ENCODE data around the gene HEYL. TPM values are rescaled to one million over a fixed set of nuclear protein-coding genes. Genes with fewer than 3 reads are reported as not detected.

The HEYL gene
- total RNA-seq, 1 donor from 2014 or later: 17.7 TPM

GRCh38 chr1:39632682-39633417 lies 6.6 kb downstream of the HEYL start:
- H3K9me3 ChIP-seq: no peaks in the 10 kb centered on the region
- intact Hi-C loops (cut with DNase I): no loop called here
- DNase-seq: peak; percentile 79

DNA sequence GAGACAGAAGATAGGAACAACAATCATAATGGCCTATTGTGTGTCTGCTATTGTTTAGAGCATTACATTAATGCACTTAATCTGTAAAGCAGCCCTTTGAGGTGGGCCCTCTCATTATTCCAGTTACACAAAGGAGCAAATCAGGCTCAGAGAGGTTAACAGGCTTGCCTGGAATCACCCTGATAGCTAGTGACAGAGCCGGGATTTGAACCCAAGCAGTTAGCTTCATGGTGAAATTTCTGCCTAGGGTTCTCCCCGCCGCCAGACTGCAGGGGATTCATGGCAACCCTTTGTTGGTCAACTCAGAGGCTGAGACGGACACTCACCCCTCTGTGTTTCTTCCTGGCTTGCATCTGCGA lies 7.1 kb downstream of the HEYL start:
- no peaks in the 10 kb centered on the region for H3K4me1 ChIP-seq
- DNase-seq (no peak), ATAC-seq (no peak)
- TF ChIP-seq, protein P1, sequence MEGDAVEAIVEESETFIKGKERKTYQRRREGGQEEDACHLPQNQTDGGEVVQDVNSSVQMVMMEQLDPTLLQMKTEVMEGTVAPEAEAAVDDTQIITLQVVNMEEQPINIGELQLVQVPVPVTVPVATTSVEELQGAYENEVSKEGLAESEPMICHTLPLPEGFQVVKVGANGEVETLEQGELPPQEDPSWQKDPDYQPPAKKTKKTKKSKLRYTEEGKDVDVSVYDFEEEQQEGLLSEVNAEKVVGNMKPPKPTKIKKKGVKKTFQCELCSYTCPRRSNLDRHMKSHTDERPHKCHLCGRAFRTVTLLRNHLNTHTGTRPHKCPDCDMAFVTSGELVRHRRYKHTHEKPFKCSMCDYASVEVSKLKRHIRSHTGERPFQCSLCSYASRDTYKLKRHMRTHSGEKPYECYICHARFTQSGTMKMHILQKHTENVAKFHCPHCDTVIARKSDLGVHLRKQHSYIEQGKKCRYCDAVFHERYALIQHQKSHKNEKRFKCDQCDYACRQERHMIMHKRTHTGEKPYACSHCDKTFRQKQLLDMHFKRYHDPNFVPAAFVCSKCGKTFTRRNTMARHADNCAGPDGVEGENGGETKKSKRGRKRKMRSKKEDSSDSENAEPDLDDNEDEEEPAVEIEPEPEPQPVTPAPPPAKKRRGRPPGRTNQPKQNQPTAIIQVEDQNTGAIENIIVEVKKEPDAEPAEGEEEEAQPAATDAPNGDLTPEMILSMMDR (IDR thresholded peaks at IDR 0.05): no peak
- peaks cover 25% of the 10 kb centered on the region for H3K36me3 ChIP-seq
- H3K4me3 ChIP-seq: peak overlapping the region; percentile 16
- peak overlapping the region; percentile 51 for H3K27ac ChIP-seq
- no peaks in the 10 kb centered on the region for H3K9me3 ChIP-seq
- H3K27me3 ChIP-seq: no peaks in the 10 kb centered on the region
- intact Hi-C loops (cut with DNase I): no loop called here

More at GRCh38 chr1:39632682-39633417, 6.6 kb downstream of the HEYL start:
- Histone ChIP-seq H3K4me1 (no peaks in the 10 kb centered on the region), H3K36me3 (peaks cover 25% of the 10 kb centered on the region), H3K27ac (peak overlapping the region; percentile 51), H3K4me3 (peak overlapping the region; percentile 16), H3K27me3 (no peaks in the 10 kb centered on the region)
- ATAC-seq: peak; percentile 81
- TF ChIP-seq, protein P1 (IDR thresholded peaks at IDR 0.05): no peak

DNA sequence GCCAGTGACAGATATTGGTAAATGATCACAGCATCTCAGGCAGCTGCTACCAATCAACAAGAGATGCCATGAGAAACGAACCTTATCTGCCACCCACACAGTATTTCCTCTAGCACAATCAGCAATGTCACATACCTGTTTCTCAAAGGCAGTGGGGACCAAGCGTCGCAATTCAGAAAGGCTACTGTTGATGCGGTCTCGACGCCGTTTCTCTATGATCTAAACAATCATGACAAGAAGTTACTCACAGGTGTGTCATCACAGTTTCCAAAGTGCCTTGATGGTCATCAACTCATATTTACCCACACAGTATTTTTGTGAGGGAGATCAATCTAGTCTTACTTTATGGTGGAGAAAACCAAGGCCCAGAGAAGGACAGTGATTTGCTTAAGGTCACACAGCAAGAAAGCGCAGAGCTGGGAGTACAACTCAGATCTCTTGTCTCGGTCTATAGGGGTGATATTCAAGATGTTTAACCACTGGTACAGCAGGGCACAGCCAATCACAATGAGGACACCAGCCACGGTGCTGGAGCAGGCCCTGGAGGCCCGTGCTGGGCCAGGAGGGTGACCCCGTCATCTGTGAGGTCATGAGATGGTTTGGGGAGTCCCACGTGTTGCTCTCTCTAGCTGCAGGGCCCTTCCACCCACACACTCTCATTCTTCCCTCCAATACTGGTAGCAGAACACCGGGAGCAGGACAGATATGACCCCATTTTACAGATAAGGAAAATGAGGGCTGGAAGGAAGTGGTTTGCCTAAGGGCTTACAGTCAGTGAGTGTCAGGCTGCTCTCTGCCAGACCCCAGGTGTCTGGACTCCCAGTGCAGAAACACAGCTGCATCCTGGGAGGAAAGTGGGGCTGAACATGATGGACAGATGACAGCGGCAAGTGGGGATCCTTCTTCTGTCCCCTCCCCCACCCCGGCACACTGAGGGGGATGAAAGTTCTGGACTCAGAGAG lies 7.8 kb downstream of the HEYL start:
- Histone ChIP-seq H3K27ac (peak overlapping the region; percentile 51), H3K4me3 (peak overlapping the region; percentile 16), H3K4me1 (no peaks in the 10 kb centered on the region), H3K36me3 (peaks cover 25% of the 10 kb centered on the region), H3K9me3 (no peaks in the 10 kb centered on the region), H3K27me3 (no peaks in the 10 kb centered on the region)
- TF ChIP-seq, protein P1 (IDR thresholded peaks at IDR 0.05): no peak
- intact Hi-C loops (cut with DNase I): no loop called here
- ATAC-seq (no peak), DNase-seq (no peak)

DNA sequence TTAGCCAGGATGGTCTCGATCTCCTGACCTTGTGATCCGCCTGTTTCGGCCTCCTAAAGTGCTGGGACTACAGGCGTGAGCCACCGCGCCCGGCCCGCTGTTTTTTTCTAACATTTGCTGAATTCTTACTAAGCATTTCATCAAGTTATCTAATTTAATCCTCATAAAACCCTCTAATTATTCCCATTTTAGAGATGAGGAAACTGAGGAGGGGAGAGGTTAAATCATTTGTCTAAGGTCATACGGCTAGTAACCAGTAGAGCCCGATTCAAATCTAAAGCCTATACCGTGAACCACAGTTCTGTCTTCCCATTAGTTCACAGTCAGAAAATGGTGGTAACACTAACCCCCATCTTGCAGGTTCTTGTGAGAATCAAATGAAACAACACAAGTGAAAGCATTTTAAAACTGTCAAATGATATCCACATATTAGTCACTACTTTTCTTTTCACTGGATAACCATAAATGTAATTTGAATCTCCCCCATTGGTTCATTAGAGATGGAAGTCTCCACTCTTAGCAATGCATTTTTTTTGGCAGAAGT lies 10.6 kb downstream of the HEYL start:
- no peak for ATAC-seq
- Histone ChIP-seq H3K27ac (no peak overlapping the region), H3K9me3 (no peaks in the 10 kb centered on the region), H3K4me1 (peaks cover 9% of the 10 kb centered on the region), H3K4me3 (no peak overlapping the region), H3K27me3 (no peaks in the 10 kb centered on the region), H3K36me3 (peaks cover 25% of the 10 kb centered on the region)
- TF ChIP-seq, protein P1 (IDR thresholded peaks at IDR 0.05): no peak
- DNase-seq: no peak
- intact Hi-C loops (cut with DNase I): no loop called here

- intact Hi-C loops (cut with DNase I): no loop called here
- ATAC-seq (no peak), DNase-seq (no peak)
- peaks cover 15% of the 10 kb centered on the region for H3K4me1 ChIP-seq
- H3K27me3 ChIP-seq: no peaks in the 10 kb centered on the region
- TF ChIP-seq, protein P1 (IDR thresholded peaks at IDR 0.05): no peak
- peaks cover 25% of the 10 kb centered on the region for H3K36me3 ChIP-seq
- peak overlapping the region; percentile 72 for H3K27ac ChIP-seq
- H3K9me3 ChIP-seq: no peaks in the 10 kb centered on the region
- H3K4me3 ChIP-seq: no peak overlapping the region
Observed at GRCh38 chr1:39626646-39627045, 12.8 kb downstream of the HEYL start.
